ENCODE results near the gene SUPT3H.
"Not testable (repeated sequence)": the region's sequence is repeated elsewhere in the genome, so short reads cannot be mapped to it uniquely, and the experiment has no call there.

SUPT3H gene

DNA sequence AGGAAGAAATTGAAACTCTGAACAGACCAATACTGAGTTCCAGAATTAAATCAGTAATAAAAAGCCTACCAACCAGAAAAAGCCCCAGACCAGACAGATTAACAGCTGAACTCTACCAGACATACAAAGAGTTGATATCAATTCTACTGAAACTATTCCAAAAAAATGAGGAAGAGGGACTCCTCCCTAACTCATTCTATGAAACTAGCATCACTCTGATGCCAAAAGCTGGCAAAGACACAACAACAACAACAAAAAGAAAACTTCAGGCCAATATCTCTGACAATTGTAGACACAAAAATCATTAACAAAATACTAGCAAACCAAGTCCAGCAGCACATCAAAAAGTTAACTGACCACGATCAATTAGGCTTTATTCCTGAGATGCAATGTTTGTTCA is 295.6 kb downstream of the SUPT3H start:
- H3K27ac ChIP-seq (ENCODE audit: low read depth, low read length): no peak overlapping the region
- H3K36me3 ChIP-seq (ENCODE audit: control insufficient read depth, insufficient read depth, low read length): no peaks in the 10 kb centered on the region
- H3K4me1 ChIP-seq (ENCODE audit: control insufficient read depth, insufficient read depth, low read length): no peaks in the 10 kb centered on the region
- no peaks in the 10 kb centered on the region for H3K27me3 ChIP-seq (ENCODE audit: control insufficient read depth, insufficient read depth, low read length)
- H3K4me3 ChIP-seq (ENCODE audit: low read depth, low read length): no peak overlapping the region
- H3K9me3 ChIP-seq (ENCODE audit: control insufficient read depth, insufficient read depth, low read length): no peaks in the 10 kb centered on the region
- no peak overlapping the region for H3K9ac ChIP-seq (ENCODE audit: low read depth, low read length)

DNA sequence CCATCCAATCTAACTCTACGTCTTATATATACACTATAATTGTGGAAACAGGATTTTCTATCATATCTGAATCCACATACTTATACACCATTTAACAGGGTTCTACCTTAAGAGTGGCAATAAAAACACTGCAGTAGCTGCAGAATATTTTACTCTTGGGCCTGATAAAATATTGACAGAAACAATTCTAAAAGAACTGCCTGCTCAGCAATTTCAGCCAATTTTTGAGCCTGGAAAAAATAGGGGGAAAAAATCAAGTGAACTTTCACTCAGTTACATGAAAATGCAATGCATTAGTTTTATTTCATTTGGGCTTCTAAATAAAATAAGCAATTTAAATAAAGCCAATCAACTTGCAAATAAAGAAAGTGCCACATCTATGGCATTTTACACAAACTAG is 296.1 kb downstream of the SUPT3H start:
- no peaks in the 10 kb centered on the region for H3K4me1 ChIP-seq (ENCODE audit: control insufficient read depth, insufficient read depth, low read length)
- no peaks in the 10 kb centered on the region for H3K27me3 ChIP-seq (ENCODE audit: control insufficient read depth, insufficient read depth, low read length)
- no peak overlapping the region for H3K9ac ChIP-seq (ENCODE audit: low read depth, low read length)
- no peaks in the 10 kb centered on the region for H3K9me3 ChIP-seq (ENCODE audit: control insufficient read depth, insufficient read depth, low read length)
- no peak overlapping the region for H3K4me3 ChIP-seq (ENCODE audit: low read depth, low read length)
- H3K36me3 ChIP-seq (ENCODE audit: control insufficient read depth, insufficient read depth, low read length): no peaks in the 10 kb centered on the region
- H3K27ac ChIP-seq (ENCODE audit: low read depth, low read length): no peak overlapping the region

DNA sequence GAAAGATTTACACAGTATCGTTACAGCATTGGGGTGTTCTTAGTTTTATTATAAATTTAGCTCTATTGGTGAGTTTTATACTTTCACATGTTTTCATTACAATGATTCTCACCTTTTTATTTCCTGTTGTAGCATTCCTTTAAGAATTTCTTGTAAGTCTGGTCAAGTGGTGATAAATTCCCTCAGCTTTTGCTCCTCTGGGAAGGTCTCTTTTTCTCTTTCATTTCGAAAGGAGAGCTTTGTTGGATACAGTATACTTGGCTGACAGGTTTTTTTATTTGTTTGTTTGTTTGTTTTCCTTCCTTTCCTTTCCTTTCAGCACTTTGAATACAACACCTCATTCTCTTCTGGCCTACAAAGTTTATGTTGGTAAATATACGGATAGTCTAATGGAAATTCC is 299.3 kb downstream of the SUPT3H start:
- no peaks in the 10 kb centered on the region for H3K4me1 ChIP-seq (ENCODE audit: control insufficient read depth, insufficient read depth, low read length)
- H3K9me3 ChIP-seq (ENCODE audit: control insufficient read depth, insufficient read depth, low read length): no peaks in the 10 kb centered on the region
- no peak overlapping the region for H3K4me3 ChIP-seq (ENCODE audit: low read depth, low read length)
- no peaks in the 10 kb centered on the region for H3K36me3 ChIP-seq (ENCODE audit: control insufficient read depth, insufficient read depth, low read length)
- no peak overlapping the region for H3K9ac ChIP-seq (ENCODE audit: low read depth, low read length)
- no peak overlapping the region for H3K27ac ChIP-seq (ENCODE audit: low read depth, low read length)
- H3K27me3 ChIP-seq (ENCODE audit: control insufficient read depth, insufficient read depth, low read length): no peaks in the 10 kb centered on the region

DNA sequence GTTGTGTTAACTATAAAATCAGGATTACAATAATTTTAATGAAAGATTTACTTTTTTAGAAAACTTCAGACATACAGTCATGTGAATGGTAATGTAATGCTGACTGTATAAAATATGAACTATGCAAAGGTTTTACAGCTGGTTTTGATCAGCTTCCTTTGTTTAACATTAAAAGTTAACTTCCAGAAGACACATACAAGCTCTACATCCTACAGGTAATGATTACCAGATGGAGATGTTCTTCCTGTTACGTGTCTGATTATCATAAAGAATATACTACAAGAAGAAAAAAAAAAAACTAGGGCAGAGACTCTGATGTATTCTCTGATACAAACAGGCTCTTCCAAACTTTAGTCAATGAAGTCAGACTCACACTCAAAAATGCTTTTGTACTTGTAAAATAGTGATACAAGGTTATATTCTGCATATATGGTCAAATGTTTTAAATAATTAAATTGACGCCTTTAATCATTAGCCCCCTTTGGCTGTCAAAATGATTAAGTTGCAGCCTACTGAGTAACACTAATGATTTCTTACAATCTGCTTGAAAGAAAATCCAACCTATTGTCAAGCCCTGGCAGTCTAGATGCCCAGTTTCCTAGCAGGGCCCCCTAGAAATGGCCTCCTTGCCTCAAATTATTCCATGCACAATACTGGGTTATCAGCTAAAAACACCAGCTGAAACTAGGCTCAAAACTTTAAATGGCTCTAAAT is 301.4 kb downstream of the SUPT3H start:
- H3K36me3 ChIP-seq (ENCODE audit: control insufficient read depth, insufficient read depth, low read length): no peaks in the 10 kb centered on the region
- H3K9ac ChIP-seq (ENCODE audit: low read depth, low read length): no peak overlapping the region
- H3K27me3 ChIP-seq (ENCODE audit: control insufficient read depth, insufficient read depth, low read length): no peaks in the 10 kb centered on the region
- no peaks in the 10 kb centered on the region for H3K9me3 ChIP-seq (ENCODE audit: control insufficient read depth, insufficient read depth, low read length)
- H3K27ac ChIP-seq (ENCODE audit: low read depth, low read length): no peak overlapping the region
- peaks cover 9% of the 10 kb centered on the region for H3K4me1 ChIP-seq (ENCODE audit: control insufficient read depth, insufficient read depth, low read length)
- no peak overlapping the region for H3K4me3 ChIP-seq (ENCODE audit: low read depth, low read length)

DNA sequence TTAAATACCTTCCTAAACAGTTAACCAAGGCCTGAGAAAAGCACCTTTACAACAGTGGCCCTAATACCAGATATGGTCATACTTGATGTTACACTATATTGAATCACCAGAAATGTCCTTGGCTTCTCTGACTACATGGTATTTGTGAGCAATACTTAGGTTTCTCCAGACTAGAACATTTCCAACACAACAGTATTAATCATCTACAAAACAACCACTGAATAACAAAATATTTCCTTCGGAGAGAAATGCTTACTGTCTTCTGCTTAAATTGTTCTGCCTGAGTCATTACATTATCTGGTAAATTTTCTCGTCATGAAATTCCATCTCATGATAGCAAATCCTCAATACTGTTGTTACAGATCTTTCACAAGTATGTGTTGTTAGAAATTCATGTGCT is 302.5 kb downstream of the SUPT3H start:
- no peak overlapping the region for H3K27ac ChIP-seq (ENCODE audit: low read depth, low read length)
- no peaks in the 10 kb centered on the region for H3K27me3 ChIP-seq (ENCODE audit: control insufficient read depth, insufficient read depth, low read length)
- no peaks in the 10 kb centered on the region for H3K9me3 ChIP-seq (ENCODE audit: control insufficient read depth, insufficient read depth, low read length)
- H3K4me1 ChIP-seq (ENCODE audit: control insufficient read depth, insufficient read depth, low read length): peaks cover 9% of the 10 kb centered on the region
- H3K4me3 ChIP-seq (ENCODE audit: low read depth, low read length): no peak overlapping the region
- H3K9ac ChIP-seq (ENCODE audit: low read depth, low read length): no peak overlapping the region
- no peaks in the 10 kb centered on the region for H3K36me3 ChIP-seq (ENCODE audit: control insufficient read depth, insufficient read depth, low read length)

DNA sequence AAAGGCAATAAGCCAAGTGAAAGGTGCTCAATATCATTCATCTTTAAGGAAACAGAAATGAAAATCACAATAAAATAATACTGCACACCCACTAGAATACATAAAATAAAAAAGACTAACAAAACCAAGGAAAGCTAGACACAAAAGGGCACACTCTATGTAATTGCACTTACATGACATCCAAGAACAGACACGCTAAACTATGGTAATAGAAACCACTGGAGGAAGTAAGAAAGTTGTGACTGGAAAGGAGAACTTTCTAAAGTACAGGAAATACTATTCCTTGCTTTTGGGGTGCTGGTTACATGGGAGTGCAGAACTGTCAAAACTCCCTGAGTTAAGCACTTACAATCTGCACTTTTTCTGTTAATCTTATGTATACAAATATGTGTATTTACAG is 303.3 kb downstream of the SUPT3H start:
- H3K4me3 ChIP-seq (ENCODE audit: low read depth, low read length): no peak overlapping the region
- H3K27ac ChIP-seq (ENCODE audit: low read depth, low read length): no peak overlapping the region
- H3K9ac ChIP-seq (ENCODE audit: low read depth, low read length): no peak overlapping the region
- H3K4me1 ChIP-seq (ENCODE audit: control insufficient read depth, insufficient read depth, low read length): peaks cover 9% of the 10 kb centered on the region
- H3K27me3 ChIP-seq (ENCODE audit: control insufficient read depth, insufficient read depth, low read length): no peaks in the 10 kb centered on the region
- H3K36me3 ChIP-seq (ENCODE audit: control insufficient read depth, insufficient read depth, low read length): no peaks in the 10 kb centered on the region
- H3K9me3 ChIP-seq (ENCODE audit: control insufficient read depth, insufficient read depth, low read length): no peaks in the 10 kb centered on the region

DNA sequence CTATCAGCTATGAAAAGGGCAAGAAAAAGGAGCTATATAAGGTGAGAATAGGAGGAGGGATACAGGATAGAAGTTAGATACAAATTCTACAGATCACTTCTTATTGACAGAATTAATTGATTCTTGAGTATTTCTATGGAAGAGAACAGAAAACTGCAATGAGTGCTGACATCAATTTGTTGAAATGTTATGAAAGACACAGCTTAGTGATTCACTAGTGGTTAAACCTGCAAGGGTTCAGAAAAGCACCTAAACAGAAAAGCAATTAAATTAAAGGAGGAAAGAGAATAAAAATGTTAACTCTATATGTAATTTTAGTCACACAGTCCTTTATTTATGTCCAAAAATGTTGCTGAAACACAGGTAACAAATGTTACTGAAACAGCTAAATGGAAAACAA is 304.0 kb downstream of the SUPT3H start:
- no peak overlapping the region for H3K4me3 ChIP-seq (ENCODE audit: low read depth, low read length)
- H3K36me3 ChIP-seq (ENCODE audit: control insufficient read depth, insufficient read depth, low read length): no peaks in the 10 kb centered on the region
- no peak overlapping the region for H3K27ac ChIP-seq (ENCODE audit: low read depth, low read length)
- H3K9me3 ChIP-seq (ENCODE audit: control insufficient read depth, insufficient read depth, low read length): no peaks in the 10 kb centered on the region
- peaks cover 9% of the 10 kb centered on the region for H3K4me1 ChIP-seq (ENCODE audit: control insufficient read depth, insufficient read depth, low read length)
- no peak overlapping the region for H3K9ac ChIP-seq (ENCODE audit: low read depth, low read length)
- no peaks in the 10 kb centered on the region for H3K27me3 ChIP-seq (ENCODE audit: control insufficient read depth, insufficient read depth, low read length)

DNA sequence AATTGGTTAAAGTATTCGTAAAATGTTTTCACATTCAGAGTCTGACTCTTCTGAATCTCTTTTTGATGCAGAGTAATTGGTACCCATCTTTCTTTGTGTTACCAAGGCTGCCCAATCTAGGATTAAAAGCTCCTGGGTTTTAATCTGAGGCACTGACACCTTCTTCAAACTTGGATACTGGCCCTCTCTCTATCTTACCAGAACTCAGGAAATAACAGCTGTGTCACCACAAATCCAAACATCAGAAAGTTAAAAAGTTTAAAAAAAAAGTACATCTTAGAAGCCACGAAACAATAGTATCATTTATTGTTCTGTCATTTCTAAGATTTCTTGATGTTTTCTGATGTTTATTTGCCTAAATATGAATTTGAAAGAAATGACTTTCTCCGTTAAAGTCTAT is 305.1 kb downstream of the SUPT3H start:
- H3K27ac ChIP-seq (ENCODE audit: low read depth, low read length): no peak overlapping the region
- peaks cover 9% of the 10 kb centered on the region for H3K4me1 ChIP-seq (ENCODE audit: control insufficient read depth, insufficient read depth, low read length)
- no peaks in the 10 kb centered on the region for H3K9me3 ChIP-seq (ENCODE audit: control insufficient read depth, insufficient read depth, low read length)
- no peak overlapping the region for H3K4me3 ChIP-seq (ENCODE audit: low read depth, low read length)
- H3K27me3 ChIP-seq (ENCODE audit: control insufficient read depth, insufficient read depth, low read length): no peaks in the 10 kb centered on the region
- H3K9ac ChIP-seq (ENCODE audit: low read depth, low read length): no peak overlapping the region
- no peaks in the 10 kb centered on the region for H3K36me3 ChIP-seq (ENCODE audit: control insufficient read depth, insufficient read depth, low read length)

DNA sequence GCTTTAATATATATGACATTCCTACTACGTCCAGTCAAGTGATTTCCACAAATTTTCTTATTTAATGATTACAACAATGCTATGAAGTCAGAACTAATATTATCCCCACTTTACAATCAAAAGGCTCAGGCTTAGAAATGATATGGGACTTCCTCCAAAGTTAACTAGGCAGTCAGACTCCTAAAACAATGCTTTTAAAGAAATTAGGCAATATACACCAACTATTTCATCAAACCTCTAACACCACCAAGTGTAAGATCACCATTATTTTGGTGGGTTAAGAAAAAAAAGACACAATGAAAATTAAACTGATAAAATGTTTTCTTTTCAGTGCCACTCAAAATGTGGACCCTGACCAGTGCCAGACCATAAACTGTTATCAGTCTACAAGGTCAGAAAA is 305.7 kb downstream of the SUPT3H start:
- H3K4me1 ChIP-seq (ENCODE audit: control insufficient read depth, insufficient read depth, low read length): peaks cover 9% of the 10 kb centered on the region
- no peak overlapping the region for H3K9ac ChIP-seq (ENCODE audit: low read depth, low read length)
- H3K4me3 ChIP-seq (ENCODE audit: low read depth, low read length): no peak overlapping the region
- no peaks in the 10 kb centered on the region for H3K36me3 ChIP-seq (ENCODE audit: control insufficient read depth, insufficient read depth, low read length)
- no peaks in the 10 kb centered on the region for H3K9me3 ChIP-seq (ENCODE audit: control insufficient read depth, insufficient read depth, low read length)
- no peak overlapping the region for H3K27ac ChIP-seq (ENCODE audit: low read depth, low read length)
- no peaks in the 10 kb centered on the region for H3K27me3 ChIP-seq (ENCODE audit: control insufficient read depth, insufficient read depth, low read length)

DNA sequence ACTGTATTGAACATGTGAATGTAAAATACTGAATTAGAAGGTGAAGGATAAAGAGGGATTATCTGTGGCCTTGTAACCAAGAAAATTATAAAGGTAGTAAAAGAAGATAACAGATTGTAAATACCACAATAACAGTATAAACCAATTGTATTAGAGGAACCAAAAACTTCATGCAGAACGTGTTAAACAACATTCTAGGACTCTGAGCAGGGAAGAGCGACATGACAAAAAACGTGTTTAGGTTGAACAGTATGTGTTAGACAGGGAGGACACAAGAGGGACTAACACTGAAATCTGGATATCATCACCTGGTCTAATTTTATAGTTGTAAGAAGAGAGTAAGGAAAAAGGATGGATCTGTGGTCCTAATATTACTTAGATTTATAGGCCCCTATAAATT is 308.6 kb downstream of the SUPT3H start:
- H3K4me3 ChIP-seq (ENCODE audit: low read depth, low read length): no peak overlapping the region
- no peak overlapping the region for H3K9ac ChIP-seq (ENCODE audit: low read depth, low read length)
- no peaks in the 10 kb centered on the region for H3K27me3 ChIP-seq (ENCODE audit: control insufficient read depth, insufficient read depth, low read length)
- H3K9me3 ChIP-seq (ENCODE audit: control insufficient read depth, insufficient read depth, low read length): no peaks in the 10 kb centered on the region
- peaks cover 9% of the 10 kb centered on the region for H3K4me1 ChIP-seq (ENCODE audit: control insufficient read depth, insufficient read depth, low read length)
- no peaks in the 10 kb centered on the region for H3K36me3 ChIP-seq (ENCODE audit: control insufficient read depth, insufficient read depth, low read length)
- H3K27ac ChIP-seq (ENCODE audit: low read depth, low read length): no peak overlapping the region

DNA sequence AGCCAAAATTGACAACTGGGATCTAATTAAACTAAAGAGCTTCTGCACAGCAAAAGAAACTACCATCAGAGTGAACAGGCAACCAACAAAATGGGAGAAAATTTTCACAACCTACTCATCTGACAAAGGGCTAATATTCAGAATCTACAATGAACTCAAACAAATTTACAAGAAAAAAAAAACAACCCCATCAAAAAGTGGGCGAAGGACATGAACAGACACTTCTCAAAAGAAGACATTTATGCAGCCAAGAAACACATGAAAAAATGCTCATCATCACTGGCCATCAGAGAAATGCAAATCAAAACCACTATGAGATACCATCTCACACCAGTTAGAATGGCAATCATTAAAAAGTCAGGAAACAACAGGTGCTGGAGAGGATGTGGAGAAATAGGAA is 310.3 kb downstream of the SUPT3H start:
- H3K36me3 ChIP-seq (ENCODE audit: control insufficient read depth, insufficient read depth, low read length); H3K27me3 ChIP-seq (ENCODE audit: control insufficient read depth, insufficient read depth, low read length); H3K27ac ChIP-seq (ENCODE audit: low read depth, low read length); H3K9ac ChIP-seq (ENCODE audit: low read depth, low read length); H3K9me3 ChIP-seq (ENCODE audit: control insufficient read depth, insufficient read depth, low read length); H3K4me3 ChIP-seq (ENCODE audit: low read depth, low read length); H3K4me1 ChIP-seq (ENCODE audit: control insufficient read depth, insufficient read depth, low read length): not testable (repeated sequence)

DNA sequence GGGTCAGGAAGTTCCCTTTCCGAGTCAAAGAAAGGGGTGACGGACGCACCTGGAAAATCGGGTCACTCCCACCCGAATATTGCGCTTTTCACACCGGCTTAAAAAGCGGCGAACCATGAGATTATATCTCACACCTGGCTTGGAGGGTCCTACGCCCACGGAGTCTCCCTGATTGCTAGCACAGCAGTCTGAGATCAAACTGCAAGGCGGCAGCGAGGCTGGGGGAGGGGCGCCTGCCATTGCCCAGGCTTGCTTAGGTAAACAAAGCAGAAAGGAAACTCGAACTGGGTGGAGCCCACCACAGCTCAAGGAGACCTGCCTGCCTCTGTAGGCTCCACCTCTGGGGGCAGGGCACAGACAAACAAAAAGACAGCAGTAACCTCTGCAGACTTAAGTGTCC is 315.1 kb downstream of the SUPT3H start:
- not testable (repeated sequence) for H3K36me3 ChIP-seq (ENCODE audit: control insufficient read depth, insufficient read depth, low read length); H3K4me3 ChIP-seq (ENCODE audit: low read depth, low read length); H3K27me3 ChIP-seq (ENCODE audit: control insufficient read depth, insufficient read depth, low read length); H3K27ac ChIP-seq (ENCODE audit: low read depth, low read length); H3K9me3 ChIP-seq (ENCODE audit: control insufficient read depth, insufficient read depth, low read length); H3K4me1 ChIP-seq (ENCODE audit: control insufficient read depth, insufficient read depth, low read length); H3K9ac ChIP-seq (ENCODE audit: low read depth, low read length)

Data from HUES48 (cell line).